Measurements from ENCODE around the gene SPIN4.

SPIN4 gene

DNA sequence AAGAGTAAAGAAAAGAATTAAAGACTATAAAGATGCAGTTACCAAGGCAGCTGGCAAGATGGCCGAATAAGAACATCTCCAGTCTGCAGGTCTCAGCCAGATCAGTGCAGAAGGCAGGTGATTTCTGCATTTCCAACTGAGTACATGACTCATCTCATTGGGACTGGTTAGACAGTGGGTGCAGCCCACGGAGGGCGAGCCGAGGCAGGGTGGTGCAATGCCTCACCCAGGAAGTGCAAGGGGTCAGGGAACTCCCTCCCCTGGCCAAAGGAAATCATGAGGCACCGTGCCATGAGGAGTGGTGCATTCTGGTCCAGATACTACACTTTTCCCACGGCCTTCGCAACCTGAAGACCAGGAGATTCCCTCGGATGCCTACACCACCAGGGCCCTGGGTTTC, 20.5 kb downstream of the SPIN4 start:
- ATAC-seq (replicated peaks; ENCODE audit: extremely low read depth, poor library complexity, severe bottlenecking) (no peak), DNase-seq (ENCODE audit: low spot score in 2 of 2) (no peak)
- peaks cover 14% of the 10 kb centered on the region for H3K4me1 Mint-ChIP-seq
- H3K27ac Mint-ChIP-seq (ENCODE audit: low read depth) = peak overlapping the region; percentile 32
- no peak overlapping the region for H3K4me3 Mint-ChIP-seq
- no peaks in the 10 kb centered on the region for H3K27me3 Mint-ChIP-seq
- no peaks in the 10 kb centered on the region for H3K9me3 Mint-ChIP-seq
- H3K36me3 Mint-ChIP-seq (ENCODE audit: insufficient read depth) = peaks cover 2% of the 10 kb centered on the region

- Mint-ChIP-seq H3K9me3 (no peaks in the 10 kb centered on the region), H3K36me3 (ENCODE audit: insufficient read depth) (no peaks in the 10 kb centered on the region), H3K27me3 (no peaks in the 10 kb centered on the region), H3K4me3 (no peak overlapping the region), H3K4me1 (peaks cover 6% of the 10 kb centered on the region), H3K27ac (ENCODE audit: low read depth) (no peak overlapping the region)
- DNase-seq (ENCODE audit: low spot score in 2 of 2) (no peak), ATAC-seq (replicated peaks; ENCODE audit: extremely low read depth, poor library complexity, severe bottlenecking) (no peak)
These were observed 23.3 kb downstream of the SPIN4 start for GRCh38 chrX:63327788-63328187.

DNA sequence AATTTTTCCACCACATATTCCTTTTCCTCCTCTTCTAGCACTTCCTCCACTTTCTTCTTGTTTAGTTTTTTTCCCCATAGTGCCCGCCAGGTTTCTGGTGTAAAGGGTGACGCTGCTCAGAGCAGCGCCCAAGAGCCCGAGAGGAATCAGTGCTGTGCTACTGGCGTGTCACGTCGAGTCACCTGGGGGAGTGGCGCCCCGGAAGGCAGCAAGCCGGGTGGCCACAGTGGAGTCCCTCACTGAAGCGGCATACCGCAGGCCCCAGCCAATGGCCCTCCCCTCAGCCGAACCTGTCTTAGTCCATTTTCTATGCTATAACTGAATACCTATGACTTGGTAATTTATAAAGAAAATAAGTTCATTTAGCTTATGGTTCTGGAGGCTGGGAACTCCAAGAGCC, 51.5 kb downstream of the SPIN4 start:
- no peak overlapping the region for H3K27ac Mint-ChIP-seq (ENCODE audit: low read depth)
- DNase-seq (ENCODE audit: low spot score in 2 of 2) (no peak), ATAC-seq (replicated peaks; ENCODE audit: extremely low read depth, poor library complexity, severe bottlenecking) (no peak)
- no peaks in the 10 kb centered on the region for H3K27me3 Mint-ChIP-seq
- H3K4me3 Mint-ChIP-seq = no peak overlapping the region
- H3K36me3 Mint-ChIP-seq (ENCODE audit: insufficient read depth) = no peaks in the 10 kb centered on the region
- H3K4me1 Mint-ChIP-seq = no peaks in the 10 kb centered on the region
- H3K9me3 Mint-ChIP-seq = peaks cover 5% of the 10 kb centered on the region
